Upper lobe of left lung (tissue), 6 donors: ENCODE measurements around the gene SUSD6. TPM values are rescaled to one million over a fixed set of nuclear protein-coding genes. Genes with fewer than 3 reads are reported as not detected.
A peak's percentile ranks its signal among the peaks of the same experiment; 100 is the strongest.
"Not testable (repeated sequence)": the region's sequence is repeated elsewhere in the genome, so short reads cannot be mapped to it uniquely, and the experiment has no call there.

Experiments used
- ATAC-seq, 2 donors: fragments of 200-7000 bp; cut with Tn5 transposase; one replicate each; pipeline ENCODE4 v1.9.1; 2022; ENCODE audit warnings: mild to moderate bottlenecking in 2 of 2, moderate library complexity in 2 of 2; ENCODE audit not compliant: low FRiP score in 2 of 2
- DNase-seq, 2 donors: peaks; one replicate each; pipeline ENCODE4 v3.0.0-alpha.2; 2019 to 2020
- H3K27ac ChIP-seq, 4 donors: fragments of 200-600 bp; sonication (generic); one replicate each; pipeline ENCODE4 v1.5.1; 2016 to 2019
- H3K27me3 ChIP-seq, 4 donors: fragments of 200-600 bp; sonication (generic); one replicate each; pipeline ENCODE4 v1.5.1; 2017 to 2019
- H3K36me3 ChIP-seq, 4 donors: fragments of 200-600 bp; sonication (generic); one replicate each; pipeline ENCODE4 v1.5.1; 2016 to 2019
- H3K4me1 ChIP-seq, 4 donors: fragments of 200-600 bp; sonication (generic); one replicate each; pipeline ENCODE4 v1.5.1; 2018 to 2019
- H3K4me3 ChIP-seq, 4 donors: fragments of 200-600 bp; sonication (generic); one replicate each; pipeline ENCODE4 v1.5.1; 2017 to 2019; ENCODE audit warnings: mild to moderate bottlenecking in 2 of 4, moderate library complexity in 1 of 4
- H3K9me3 ChIP-seq, 4 donors: fragments of 200-600 bp; sonication (generic); one replicate each; pipeline ENCODE4 v1.5.1; 2018 to 2019
- CTCF ChIP-seq, 6 experiments: fragments of 450-650 bp in 4 of 6; fragments of 200-600 bp in 2 of 6; sonication (generic) in 2 of 6; IDR thresholded peaks; one replicate each; pipeline ENCODE4 v1.5.1; 2016 to 2019; ENCODE audit warnings: antibody characterized with exemption in 6 of 6
- EP300 ChIP-seq, 4 donors: sonication (generic); formaldehyde crosslinking; IDR thresholded peaks; one replicate each; pipeline ENCODE4 v1.5.1; 2017; ENCODE audit warnings: antibody characterized with exemption in 4 of 4, control low read depth in 2 of 4
- POLR2A ChIP-seq, 4 donors: fragments of 450-650 bp; IDR thresholded peaks; one replicate each; pipeline ENCODE4 v1.5.1; 2016 to 2017; ENCODE audit warnings: antibody characterized with exemption in 4 of 4, mild to moderate bottlenecking in 2 of 4
- POLR2AphosphoS5 ChIP-seq, 2 donors: sonication (generic); formaldehyde crosslinking; IDR thresholded peaks; one replicate each; pipeline ENCODE4 v1.5.1; 2017; ENCODE audit warnings: antibody characterized with exemption in 2 of 2
- WGBS, 2 donors: methylation state at CpG; one replicate each; pipeline ENCODE4 v1.1.5; 2017 to 2018; 5-methylcytosine and 5-hydroxymethylcytosine counted together
- total RNA-seq, 6 donors: library from RNA; depleted of rRNA in 4 of 6; stranded (reverse); fragments of >200 nt in 4 of 6; gene quantifications; one replicate each; pipeline versions ENCODE4 v1.1.0 to v1.2.1, GENCODE V29; 2016 to 2021
- donor health status: DM: no; HTN: no; CAD: no; lungs with moderate emphysema.
- donor health status: DM: no; HTN: yes; CAD: no; lungs with severe emphysema.

Gene SUSD6
- total RNA-seq, 6 donors from 2014 or later: 63.4 to 90.4 (median 81.6) TPM

- ATAC-seq (peak in 1 of 2 donors; percentile 6), DNase-seq (no peak)
- no peak for TF ChIP-seq POLR2A (IDR thresholded peaks at IDR 0.05)
- TF ChIP-seq EP300 (IDR thresholded peaks at IDR 0.05): no peak
- TF ChIP-seq CTCF (IDR thresholded peaks at IDR 0.05): no peak
- no peak for TF ChIP-seq POLR2AphosphoS5 (IDR thresholded peaks at IDR 0.05)
- peaks cover 69 to 78% (median 72%) of the 10 kb centered on the region in 4 donors for H3K4me1 ChIP-seq
- H3K9me3 ChIP-seq: no peaks in the 10 kb centered on the region
- WGBS, 2 donors: 63 to 67% methylated on average over 7 of the region's 7 CpGs
- peak overlapping the region; percentile 57 to 79 (median 74) for H3K27ac ChIP-seq
- H3K4me3 ChIP-seq: no peak overlapping the region
- H3K27me3 ChIP-seq: no peaks in the 10 kb centered on the region
- H3K36me3 ChIP-seq: no peaks in the 10 kb centered on the region
Observed at GRCh38 chr14:69636718-69637480, 25.5 kb downstream of the SUSD6 start.

DNA sequence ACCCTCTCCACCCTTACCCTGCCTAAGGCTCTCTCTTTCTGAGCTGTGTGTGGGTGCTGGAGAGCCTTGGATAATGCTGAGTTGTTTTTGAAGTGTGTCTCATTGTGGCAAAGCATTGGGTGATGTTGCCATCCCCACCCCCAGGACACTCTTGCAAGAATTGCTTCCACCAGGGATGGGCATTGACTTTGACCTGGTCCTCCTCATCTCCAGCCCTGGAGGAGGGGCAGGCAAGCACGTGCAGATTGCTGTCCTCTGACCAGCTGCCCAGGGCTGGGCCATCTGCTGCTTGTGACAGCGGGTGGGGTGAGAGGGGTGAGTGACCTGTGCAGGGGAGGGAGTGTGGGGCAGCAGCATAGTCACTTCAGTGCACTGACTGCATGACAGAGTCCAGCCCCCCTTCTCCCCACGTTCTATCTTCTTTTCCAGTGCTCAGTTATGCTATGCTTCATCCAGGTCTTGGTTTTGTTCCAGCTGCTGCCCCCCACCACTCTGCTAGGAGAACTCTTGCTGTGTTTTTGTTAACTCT lies 26.2 kb downstream of the SUSD6 start:
- Histone ChIP-seq H3K9me3 (no peaks in the 10 kb centered on the region), H3K4me3 (no peak overlapping the region), H3K27me3 (no peaks in the 10 kb centered on the region), H3K36me3 (no peaks in the 10 kb centered on the region), H3K27ac (peak overlapping the region; percentile 57 to 79 (median 74)), H3K4me1 (peaks cover 63 to 73% (median 65%) of the 10 kb centered on the region in 4 donors)
- DNase-seq (peak in 1 of 2 donors; percentile 43), ATAC-seq (peak; percentile 35 to 64)
- 21 to 29% methylated on average over 2 to 3 of the region's 3 CpGs for WGBS, 2 donors
- no peak for TF ChIP-seq POLR2A (IDR thresholded peaks at IDR 0.05)
- TF ChIP-seq EP300 (IDR thresholded peaks at IDR 0.05): no peak
- TF ChIP-seq POLR2AphosphoS5 (IDR thresholded peaks at IDR 0.05): no peak
- no peak for TF ChIP-seq CTCF (IDR thresholded peaks at IDR 0.05)

GRCh38 chr14:69640931-69641330 lies 29.5 kb downstream of the SUSD6 start:
- Histone ChIP-seq H3K27me3 (no peaks in the 10 kb centered on the region), H3K4me1 (peaks cover 57 to 73% (median 64%) of the 10 kb centered on the region in 4 donors), H3K4me3 (no peak overlapping the region), H3K36me3 (no peaks in the 10 kb centered on the region), H3K9me3 (no peaks in the 10 kb centered on the region), H3K27ac (no peak overlapping the region)
- TF ChIP-seq CTCF (IDR thresholded peaks at IDR 0.05) (no peak), EP300 (IDR thresholded peaks at IDR 0.05) (no peak), POLR2A (IDR thresholded peaks at IDR 0.05) (no peak), POLR2AphosphoS5 (IDR thresholded peaks at IDR 0.05) (no peak)
- WGBS, 2 donors: 97 to 100% methylated on average over 1 of the region's 1 CpG
- DNase-seq (no peak), ATAC-seq (no peak)

GRCh38 chr14:69642212-69642793 lies 30.9 kb downstream of the SUSD6 start:
- ATAC-seq: not testable (repeated sequence)

DNA sequence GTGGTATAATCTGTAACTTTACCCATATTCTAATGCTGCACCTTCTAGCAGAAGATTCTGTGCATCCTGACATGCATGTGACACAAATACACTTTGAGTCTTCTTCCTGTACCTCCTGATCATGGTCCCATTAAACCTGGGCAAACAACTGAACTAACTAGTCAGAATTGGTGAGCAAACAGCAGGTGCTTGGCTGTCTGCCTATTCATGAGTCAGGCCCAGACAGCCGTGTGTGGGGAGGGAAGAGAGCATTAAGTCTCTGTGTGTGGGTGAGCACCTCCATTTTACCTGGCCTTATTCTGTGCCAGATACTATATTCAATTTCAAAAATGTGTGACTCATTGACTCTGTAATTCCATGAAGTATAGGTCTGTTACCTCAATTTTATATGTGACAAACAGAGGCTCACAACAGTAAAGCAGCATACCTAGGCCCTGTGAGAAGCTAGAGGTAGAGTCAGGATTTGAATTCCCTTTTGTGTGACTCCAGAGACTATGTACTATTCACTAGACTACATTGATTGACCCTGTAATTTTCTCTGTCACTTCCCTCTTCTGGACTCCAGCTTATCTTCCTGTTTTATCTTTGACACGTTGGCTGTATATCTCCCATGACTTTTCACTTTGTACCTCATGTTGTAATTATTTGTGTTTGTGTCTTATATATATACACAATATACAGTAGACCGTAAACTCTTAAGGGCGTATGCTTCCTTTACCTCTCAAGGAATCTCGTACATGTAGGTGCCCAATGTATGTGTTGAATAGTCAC lies 32.2 kb downstream of the SUSD6 start:
- H3K9me3 ChIP-seq: no peaks in the 10 kb centered on the region
- WGBS, 2 donors: 39 to 47% methylated on average over 5 of the region's 5 CpGs
- H3K4me1 ChIP-seq: peaks cover 50 to 73% (median 54%) of the 10 kb centered on the region in 4 donors
- H3K27ac ChIP-seq: peak overlapping the region; percentile 54 to 83 (median 76)
- H3K4me3 ChIP-seq: no peak overlapping the region
- no peaks in the 10 kb centered on the region for H3K36me3 ChIP-seq
- H3K27me3 ChIP-seq: no peaks in the 10 kb centered on the region
- DNase-seq: peak in 1 of 2 donors; percentile 85
- TF ChIP-seq POLR2AphosphoS5 (IDR thresholded peaks at IDR 0.05) (peak in 1 of 2 donors; percentile 7), EP300 (IDR thresholded peaks at IDR 0.05) (no peak)
- ATAC-seq: peak; percentile 64 to 87

More at GRCh38 chr14:69642212-69642793, 30.9 kb downstream of the SUSD6 start:
- not testable (repeated sequence) for H3K36me3 ChIP-seq, H3K4me3 ChIP-seq, H3K9me3 ChIP-seq, H3K27me3 ChIP-seq, DNase-seq
- peak overlapping the region in 3 of 4 donors; percentile 73 to 83 (median 79) for H3K27ac ChIP-seq
- WGBS, 2 donors: 83 to 84% methylated on average over 7 of the region's 7 CpGs
- peaks cover 50 to 73% (median 54%) of the 10 kb centered on the region in 4 donors for H3K4me1 ChIP-seq
